ENCODE data around the gene MAGEF1.

The MAGEF1 gene

GRCh38 chr3:184755315-184755731, 43.5 kb upstream of the MAGEF1 start:
- no peak overlapping the region for H2BK5ac ChIP-seq (ENCODE audit: low read length)
- H4K8ac ChIP-seq (ENCODE audit: low read depth, low read length), result no peak overlapping the region
- DNase-seq (ENCODE audit: low spot score), result no peak
- H2AFZ ChIP-seq (ENCODE audit: low read length), result no peak overlapping the region
- no peak overlapping the region for H3K4me3 ChIP-seq (ENCODE audit: low read length in 2 of 2)
- no peak overlapping the region for H3K14ac ChIP-seq (ENCODE audit: low read length)
- H4K91ac ChIP-seq (ENCODE audit: low read depth, low read length, poor library complexity), result no peak overlapping the region
- H2BK120ac ChIP-seq (ENCODE audit: low read depth, low read length), result no peak overlapping the region
- no peaks in the 10 kb centered on the region for H3K79me1 ChIP-seq (ENCODE audit: low read depth, low read length)
- H2BK15ac ChIP-seq (ENCODE audit: low read length), result no peak overlapping the region
- H3K4ac ChIP-seq (ENCODE audit: low read length), result no peak overlapping the region
- no peak overlapping the region for H3K4me2 ChIP-seq (ENCODE audit: insufficient read depth, low read length, poor library complexity, severe bottlenecking)
- no CpG with 5 or more reads among the region's 8 CpGs for WGBS, 2 donors (ENCODE audit: extremely low coverage in 2 of 2, insufficient read length in 2 of 2, insufficient replicate concordance in 1 of 2)
- peaks cover 0 to 11% (median 0%) of the 10 kb centered on the region in 3 experiments for H3K27me3 ChIP-seq (ENCODE audit: control insufficient read depth in 3 of 3, insufficient read depth in 3 of 3, low read depth in 1 of 3, low read length in 3 of 3)
- H3K36me3 ChIP-seq (replicated peaks in 1 of 2; ENCODE audit: control insufficient read depth in 2 of 2, insufficient read depth in 2 of 2, low read length in 2 of 2), result no peaks in the 10 kb centered on the region
- no peak overlapping the region for H3K27ac ChIP-seq (replicated peaks; ENCODE audit: low read length)
- H3K9ac ChIP-seq (ENCODE audit: low read depth, low read length, poor library complexity), result no peak overlapping the region
- no peaks in the 10 kb centered on the region for H3K9me3 ChIP-seq (replicated peaks in 1 of 2; ENCODE audit: control insufficient read depth in 2 of 2, insufficient read depth in 1 of 2, low read depth in 1 of 2, low read length in 2 of 2)
- H2BK12ac ChIP-seq (ENCODE audit: low read length), result no peak overlapping the region
- peak overlapping the region; percentile 81 for H3K23ac ChIP-seq (ENCODE audit: low read depth, low read length, poor library complexity)
- peak overlapping the region; percentile 23 for H2AK5ac ChIP-seq (ENCODE audit: low read depth, low read length)
- H3K18ac ChIP-seq (ENCODE audit: low read length), result peak overlapping the region; percentile 11
- H3K4me1 ChIP-seq (ENCODE audit: control insufficient read depth in 2 of 2, insufficient read depth in 1 of 2, low read depth in 1 of 2, low read length in 2 of 2), result peaks cover 10 to 12% of the 10 kb centered on the region in 2 donors

GRCh38 chr3:184752361-184752760, 40.5 kb upstream of the MAGEF1 start:
- Histone ChIP-seq H3K27ac (replicated peaks; ENCODE audit: low read length) (no peak overlapping the region), H3K79me1 (ENCODE audit: low read depth, low read length) (no peaks in the 10 kb centered on the region), H3K36me3 (replicated peaks in 1 of 2; ENCODE audit: control insufficient read depth in 2 of 2, insufficient read depth in 2 of 2, low read length in 2 of 2) (no peaks in the 10 kb centered on the region), H3K4ac (ENCODE audit: low read length) (no peak overlapping the region), H3K4me1 (ENCODE audit: control insufficient read depth in 2 of 2, insufficient read depth in 1 of 2, low read depth in 1 of 2, low read length in 2 of 2) (peaks cover 10% of the 10 kb centered on the region in 2 donors), H3K27me3 (ENCODE audit: control insufficient read depth in 3 of 3, insufficient read depth in 3 of 3, low read depth in 1 of 3, low read length in 3 of 3) (peaks cover 0 to 17% (median 3%) of the 10 kb centered on the region in 3 experiments), H3K4me3 (ENCODE audit: low read length in 2 of 2) (no peak overlapping the region), H2BK120ac (ENCODE audit: low read depth, low read length) (no peak overlapping the region), H4K91ac (ENCODE audit: low read depth, low read length, poor library complexity) (no peak overlapping the region), H3K23ac (ENCODE audit: low read depth, low read length, poor library complexity) (no peak overlapping the region), H3K9me3 (replicated peaks in 1 of 2; ENCODE audit: control insufficient read depth in 2 of 2, insufficient read depth in 1 of 2, low read depth in 1 of 2, low read length in 2 of 2) (no peaks in the 10 kb centered on the region), H2BK12ac (ENCODE audit: low read length) (no peak overlapping the region), H2AFZ (ENCODE audit: low read length) (no peak overlapping the region), H2BK5ac (ENCODE audit: low read length) (no peak overlapping the region), H3K4me2 (ENCODE audit: insufficient read depth, low read length, poor library complexity, severe bottlenecking) (no peak overlapping the region), H3K9ac (ENCODE audit: low read depth, low read length, poor library complexity) (no peak overlapping the region), H3K14ac (ENCODE audit: low read length) (no peak overlapping the region), H4K8ac (ENCODE audit: low read depth, low read length) (no peak overlapping the region), H2AK5ac (ENCODE audit: low read depth, low read length) (no peak overlapping the region), H2BK15ac (ENCODE audit: low read length) (no peak overlapping the region), H3K18ac (ENCODE audit: low read length) (no peak overlapping the region)
- no peak for DNase-seq (ENCODE audit: low spot score)
- no CpG with 5 or more reads among the region's 5 CpGs for WGBS, 2 donors (ENCODE audit: extremely low coverage in 2 of 2, insufficient read length in 2 of 2, insufficient replicate concordance in 1 of 2)

- Histone ChIP-seq H3K4me1 (ENCODE audit: control insufficient read depth in 2 of 2, insufficient read depth in 1 of 2, low read depth in 1 of 2, low read length in 2 of 2) (peaks cover 5 to 9% of the 10 kb centered on the region in 2 donors), H4K91ac (ENCODE audit: low read depth, low read length, poor library complexity) (no peak overlapping the region), H3K36me3 (replicated peaks in 1 of 2; ENCODE audit: control insufficient read depth in 2 of 2, insufficient read depth in 2 of 2, low read length in 2 of 2) (no peaks in the 10 kb centered on the region), H3K4me3 (ENCODE audit: low read length in 2 of 2) (no peak overlapping the region), H4K8ac (ENCODE audit: low read depth, low read length) (no peak overlapping the region), H3K14ac (ENCODE audit: low read length) (no peak overlapping the region), H2AFZ (ENCODE audit: low read length) (no peak overlapping the region), H2AK5ac (ENCODE audit: low read depth, low read length) (no peak overlapping the region), H3K9ac (ENCODE audit: low read depth, low read length, poor library complexity) (no peak overlapping the region), H3K18ac (ENCODE audit: low read length) (peak overlapping the region; percentile 27), H3K23ac (ENCODE audit: low read depth, low read length, poor library complexity) (no peak overlapping the region), H2BK5ac (ENCODE audit: low read length) (no peak overlapping the region), H3K9me3 (replicated peaks in 1 of 2; ENCODE audit: control insufficient read depth in 2 of 2, insufficient read depth in 1 of 2, low read depth in 1 of 2, low read length in 2 of 2) (no peaks in the 10 kb centered on the region), H3K4ac (ENCODE audit: low read length) (no peak overlapping the region), H3K27ac (replicated peaks; ENCODE audit: low read length) (no peak overlapping the region), H2BK15ac (ENCODE audit: low read length) (no peak overlapping the region), H2BK120ac (ENCODE audit: low read depth, low read length) (no peak overlapping the region), H2BK12ac (ENCODE audit: low read length) (no peak overlapping the region), H3K4me2 (ENCODE audit: insufficient read depth, low read length, poor library complexity, severe bottlenecking) (no peak overlapping the region), H3K79me1 (ENCODE audit: low read depth, low read length) (no peaks in the 10 kb centered on the region), H3K27me3 (ENCODE audit: control insufficient read depth in 3 of 3, insufficient read depth in 3 of 3, low read depth in 1 of 3, low read length in 3 of 3) (peaks cover 0 to 14% (median 3%) of the 10 kb centered on the region in 3 experiments)
- no CpG with 5 or more reads among the region's 10 CpGs for WGBS, 2 donors (ENCODE audit: extremely low coverage in 2 of 2, insufficient read length in 2 of 2, insufficient replicate concordance in 1 of 2)
- no peak for DNase-seq (ENCODE audit: low spot score)
Measured at GRCh38 chr3:184751204-184752040, 39.6 kb upstream of the MAGEF1 start.

GRCh38 chr3:184750349-184751083, 38.7 kb upstream of the MAGEF1 start:
- Histone ChIP-seq H3K9ac (ENCODE audit: low read depth, low read length, poor library complexity) (no peak overlapping the region), H3K9me3 (replicated peaks in 1 of 2; ENCODE audit: control insufficient read depth in 2 of 2, insufficient read depth in 1 of 2, low read depth in 1 of 2, low read length in 2 of 2) (no peaks in the 10 kb centered on the region), H3K4me2 (ENCODE audit: insufficient read depth, low read length, poor library complexity, severe bottlenecking) (no peak overlapping the region), H2AK5ac (ENCODE audit: low read depth, low read length) (no peak overlapping the region), H3K23ac (ENCODE audit: low read depth, low read length, poor library complexity) (no peak overlapping the region), H3K36me3 (replicated peaks in 1 of 2; ENCODE audit: control insufficient read depth in 2 of 2, insufficient read depth in 2 of 2, low read length in 2 of 2) (no peaks in the 10 kb centered on the region), H3K27ac (replicated peaks; ENCODE audit: low read length) (no peak overlapping the region), H2BK12ac (ENCODE audit: low read length) (no peak overlapping the region), H3K79me1 (ENCODE audit: low read depth, low read length) (no peaks in the 10 kb centered on the region), H3K4ac (ENCODE audit: low read length) (no peak overlapping the region), H2BK15ac (ENCODE audit: low read length) (no peak overlapping the region), H3K27me3 (ENCODE audit: control insufficient read depth in 3 of 3, insufficient read depth in 3 of 3, low read depth in 1 of 3, low read length in 3 of 3) (peaks cover 0 to 23% (median 3%) of the 10 kb centered on the region in 3 experiments), H3K4me3 (ENCODE audit: low read length in 2 of 2) (no peak overlapping the region), H2BK5ac (ENCODE audit: low read length) (no peak overlapping the region), H4K8ac (ENCODE audit: low read depth, low read length) (no peak overlapping the region), H3K18ac (ENCODE audit: low read length) (no peak overlapping the region), H2BK120ac (ENCODE audit: low read depth, low read length) (no peak overlapping the region), H4K91ac (ENCODE audit: low read depth, low read length, poor library complexity) (no peak overlapping the region), H3K14ac (ENCODE audit: low read length) (no peak overlapping the region), H2AFZ (ENCODE audit: low read length) (no peak overlapping the region), H3K4me1 (ENCODE audit: control insufficient read depth in 2 of 2, insufficient read depth in 1 of 2, low read depth in 1 of 2, low read length in 2 of 2) (peaks cover 4 to 9% of the 10 kb centered on the region in 2 donors)
- DNase-seq (ENCODE audit: low spot score), result no peak
- WGBS, 2 donors (ENCODE audit: extremely low coverage in 2 of 2, insufficient read length in 2 of 2, insufficient replicate concordance in 1 of 2), result no CpG with 5 or more reads among the region's 18 CpGs

Data from neuronal stem cell (in vitro differentiated cells).